H1 (cell line): ENCODE results near the gene EZH1. TPM values are rescaled to one million over a fixed set of nuclear protein-coding genes. Genes with fewer than 3 reads are reported as not detected.

ENCODE experiments used
- BCL11A ChIP-seq, 2 experiments: IDR thresholded peaks; one replicate each; pipeline ENCODE4 v1.6.1; 2011; ENCODE audit warnings: low read depth in 2 of 2, low read length in 2 of 2, mild to moderate bottlenecking in 2 of 2
- CBX8 ChIP-seq: fragments of 300-800, 300-1000 bp; sonication (generic); IDR thresholded peaks from 2 replicates; pipeline ENCODE4 v1.7.1; 2016; ENCODE audit warnings: low read depth, low read length, borderline replicate concordance
- GABPA ChIP-seq: IDR thresholded peaks from 2 replicates; pipeline ENCODE4 v1.6.1; 2011; ENCODE audit warnings: mild to moderate bottlenecking, low read length, moderate library complexity, borderline replicate concordance; ENCODE audit not compliant: insufficient read depth
- GTF2F1 ChIP-seq: IDR thresholded peaks from 2 replicates; pipeline ENCODE4 v1.6.1; 2012; ENCODE audit warnings: low read depth, low read length, improper control_type of control experiment, borderline replicate concordance
- MAFK ChIP-seq: IDR thresholded peaks from 2 replicates; pipeline ENCODE4 v1.6.1; 2012; ENCODE audit warnings: low read depth, mild to moderate bottlenecking, improper control_type of control experiment, low read length
- POLR2A ChIP-seq, 2 experiments: IDR thresholded peaks; 1 replicate in 1 of 2; 2 replicates in 1 of 2; pipeline ENCODE4 v1.6.1; 2011; ENCODE audit warnings: low read depth in 2 of 2, low read length in 2 of 2, mild to moderate bottlenecking in 2 of 2; ENCODE audit errors: control extremely low read depth in 1 of 2
- POLR2AphosphoS5 ChIP-seq: IDR thresholded peaks from 2 replicates; pipeline ENCODE4 v1.6.1; 2011; ENCODE audit warnings: low read depth, low read length
- SIRT6 ChIP-seq: IDR thresholded peaks from one replicate; pipeline ENCODE4 v1.7.1; 2012; ENCODE audit warnings: low read length, inconsistent platforms
- TBP ChIP-seq: IDR thresholded peaks from 2 replicates; pipeline ENCODE4 v1.6.1; 2011; ENCODE audit warnings: low read depth, low read length, improper control_type of control experiment
- polyA plus RNA-seq, 7 experiments: library from polyadenylated mRNA; depleted of rRNA in 3 of 7; stranded (reverse) in 5 of 7; unstranded in 2 of 7; fragments of >200 nt in 5 of 7; fragments of 200-250 nt in 2 of 7; gene quantifications; 1 replicate in 5 of 7; 2 replicates in 1 of 7; 4 replicates in 1 of 7; pipeline versions ENCODE4 v1.2.1 to v1.2.3, GENCODE V29; 2011 to 2013; ENCODE audit warnings: missing spikeins in 2 of 7, mixed read lengths in 2 of 7
- total RNA-seq: library from RNA; stranded (reverse); fragmentation: NEBNext Ultra II Directional; extraction: Animal tissue kit (Norgen Biotek cat#: 25700); gene quantifications from 2 replicates; pipeline ENCODE4 v1.2.1, GENCODE V29; 2021

EZH1 gene
- total and polyA plus RNA-seq, 2 of the 8 experiments (the other 6 are each of a cell fraction or from before 2014, with no cell fraction given): 17.4 to 20.8 TPM

GRCh38 chr17:42691021-42691545, 53.8 kb downstream of the EZH1 start (continued):
- TF ChIP-seq GABPA (no peak), BCL11A (IDR thresholded peaks at IDR 0.05; ENCODE audit: low read depth in 2 of 2, low read length in 2 of 2) (no peak), POLR2A (IDR thresholded peaks at IDR 0.05; ENCODE audit: control extremely low read depth in 1 of 2, low read depth in 2 of 2, low read length in 2 of 2) (no peak), MAFK (no peak), SIRT6 (no peak), CBX8 (no peak), POLR2AphosphoS5 (no peak), GTF2F1 (no peak), TBP (no peak)
